Left ventricle myocardium inferior (tissue), 1 donor: Measurements from ENCODE around the gene MATK. TPM values are rescaled to one million over a fixed set of nuclear protein-coding genes. Genes with fewer than 3 reads are reported as not detected.

Experiments
- DNase-seq: peaks from one replicate; pipeline ENCODE4 v3.0.0-alpha.2; 2020
- H3K27ac ChIP-seq: fragments of 200-600 bp; replicated peaks from 2 replicates; pipeline ENCODE4 v1.8.0; 2021
- H3K27me3 ChIP-seq: fragments of 200-600 bp; 2 replicates; pipeline ENCODE4 v1.8.0; 2021; ENCODE audit warnings: low read depth
- H3K36me3 ChIP-seq: fragments of 200-600 bp; 2 replicates; pipeline ENCODE4 v1.8.0; 2021
- H3K4me1 ChIP-seq: fragments of 200-600 bp; 2 replicates; pipeline ENCODE4 v1.8.0; 2021
- H3K4me3 ChIP-seq: fragments of 200-600 bp; 2 replicates; pipeline ENCODE4 v1.8.0; 2021; ENCODE audit warnings: mild to moderate bottlenecking, moderate library complexity
- H3K9me3 ChIP-seq: fragments of 200-600 bp; replicated peaks from 2 replicates; pipeline ENCODE4 v1.8.0; 2021
- intact Hi-C: fragments of 100-400 bp; cut with micrococcal nuclease; formaldehyde crosslinking; loops from one replicate; pipeline ENCODE4 v1.11.0; 2022
- total RNA-seq: library from RNA; stranded (reverse); fragmentation: NEBNext Ultra II Directional; extraction: Animal tissue kit (Norgen Biotek cat#: 25700); gene quantifications from one replicate; pipeline ENCODE4 v1.2.1, GENCODE V29; 2021
- TF ChIP-seq, protein P1 (sequence below): fragments of 200-600 bp; IDR thresholded peaks from 2 replicates; pipeline ENCODE4 v1.8.0; 2021; ENCODE audit warnings: antibody characterized with exemption, mild to moderate bottlenecking, borderline replicate concordance
- donor health status: DM: no; HTN: yes; CAD: no; lungs with severe emphysema.

MATK gene
- total RNA-seq, 1 donor from 2014 or later = 0.14 TPM

DNA sequence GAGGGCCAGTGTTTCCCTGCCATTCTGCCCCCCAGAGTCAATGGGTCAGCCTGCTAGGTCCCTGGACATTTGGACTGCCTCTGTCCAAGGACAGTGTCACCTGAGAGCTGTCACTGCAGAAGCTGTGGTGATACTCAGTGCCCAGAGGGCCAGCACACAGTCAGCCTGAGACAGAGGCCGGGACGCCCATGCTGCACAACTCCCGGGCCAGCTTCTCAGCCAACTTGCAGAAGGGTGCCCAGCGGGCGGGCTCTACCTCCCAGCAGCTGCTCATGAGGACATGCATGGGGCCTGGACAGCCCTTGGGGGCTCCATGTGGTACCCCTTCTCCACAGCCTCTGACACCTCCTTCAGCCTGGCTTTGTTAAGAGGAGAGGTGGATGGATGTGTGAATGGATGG is 10.3 kb downstream of the MATK start:
- H3K4me3 ChIP-seq = no peak overlapping the region
- intact Hi-C loops = no loop called here
- H3K36me3 ChIP-seq = no peaks in the 10 kb centered on the region
- TF ChIP-seq, protein P1, sequence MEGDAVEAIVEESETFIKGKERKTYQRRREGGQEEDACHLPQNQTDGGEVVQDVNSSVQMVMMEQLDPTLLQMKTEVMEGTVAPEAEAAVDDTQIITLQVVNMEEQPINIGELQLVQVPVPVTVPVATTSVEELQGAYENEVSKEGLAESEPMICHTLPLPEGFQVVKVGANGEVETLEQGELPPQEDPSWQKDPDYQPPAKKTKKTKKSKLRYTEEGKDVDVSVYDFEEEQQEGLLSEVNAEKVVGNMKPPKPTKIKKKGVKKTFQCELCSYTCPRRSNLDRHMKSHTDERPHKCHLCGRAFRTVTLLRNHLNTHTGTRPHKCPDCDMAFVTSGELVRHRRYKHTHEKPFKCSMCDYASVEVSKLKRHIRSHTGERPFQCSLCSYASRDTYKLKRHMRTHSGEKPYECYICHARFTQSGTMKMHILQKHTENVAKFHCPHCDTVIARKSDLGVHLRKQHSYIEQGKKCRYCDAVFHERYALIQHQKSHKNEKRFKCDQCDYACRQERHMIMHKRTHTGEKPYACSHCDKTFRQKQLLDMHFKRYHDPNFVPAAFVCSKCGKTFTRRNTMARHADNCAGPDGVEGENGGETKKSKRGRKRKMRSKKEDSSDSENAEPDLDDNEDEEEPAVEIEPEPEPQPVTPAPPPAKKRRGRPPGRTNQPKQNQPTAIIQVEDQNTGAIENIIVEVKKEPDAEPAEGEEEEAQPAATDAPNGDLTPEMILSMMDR = no peak
- no peaks in the 10 kb centered on the region for H3K4me1 ChIP-seq
- no peak for DNase-seq
- H3K9me3 ChIP-seq = peaks cover 4% of the 10 kb centered on the region
- H3K27ac ChIP-seq = no peak overlapping the region
- peaks cover 5% of the 10 kb centered on the region for H3K27me3 ChIP-seq

DNA sequence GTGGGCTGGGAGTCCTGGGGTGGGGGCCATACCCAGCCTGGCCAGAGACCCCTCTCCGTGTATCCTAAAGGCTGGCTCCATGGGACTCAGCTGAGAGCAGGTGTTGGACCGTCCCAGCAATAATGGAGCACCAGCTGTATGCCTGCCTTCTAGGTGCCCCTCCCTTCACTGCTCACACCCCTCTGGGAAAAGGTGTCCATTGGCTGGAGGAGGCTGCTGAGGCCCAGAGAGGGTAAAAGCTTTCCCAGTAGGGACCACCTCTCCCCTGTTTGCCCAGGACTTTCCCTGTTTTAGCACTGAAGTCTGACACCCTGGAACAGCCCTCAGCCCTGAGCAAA is 10.8 kb downstream of the MATK start:
- Histone ChIP-seq H3K27ac (no peak overlapping the region), H3K4me3 (no peak overlapping the region), H3K4me1 (no peaks in the 10 kb centered on the region), H3K36me3 (no peaks in the 10 kb centered on the region), H3K27me3 (peaks cover 5% of the 10 kb centered on the region), H3K9me3 (no peaks in the 10 kb centered on the region)
- TF ChIP-seq, protein P1 = no peak
- intact Hi-C loops = no loop called here
- DNase-seq = no peak

DNA sequence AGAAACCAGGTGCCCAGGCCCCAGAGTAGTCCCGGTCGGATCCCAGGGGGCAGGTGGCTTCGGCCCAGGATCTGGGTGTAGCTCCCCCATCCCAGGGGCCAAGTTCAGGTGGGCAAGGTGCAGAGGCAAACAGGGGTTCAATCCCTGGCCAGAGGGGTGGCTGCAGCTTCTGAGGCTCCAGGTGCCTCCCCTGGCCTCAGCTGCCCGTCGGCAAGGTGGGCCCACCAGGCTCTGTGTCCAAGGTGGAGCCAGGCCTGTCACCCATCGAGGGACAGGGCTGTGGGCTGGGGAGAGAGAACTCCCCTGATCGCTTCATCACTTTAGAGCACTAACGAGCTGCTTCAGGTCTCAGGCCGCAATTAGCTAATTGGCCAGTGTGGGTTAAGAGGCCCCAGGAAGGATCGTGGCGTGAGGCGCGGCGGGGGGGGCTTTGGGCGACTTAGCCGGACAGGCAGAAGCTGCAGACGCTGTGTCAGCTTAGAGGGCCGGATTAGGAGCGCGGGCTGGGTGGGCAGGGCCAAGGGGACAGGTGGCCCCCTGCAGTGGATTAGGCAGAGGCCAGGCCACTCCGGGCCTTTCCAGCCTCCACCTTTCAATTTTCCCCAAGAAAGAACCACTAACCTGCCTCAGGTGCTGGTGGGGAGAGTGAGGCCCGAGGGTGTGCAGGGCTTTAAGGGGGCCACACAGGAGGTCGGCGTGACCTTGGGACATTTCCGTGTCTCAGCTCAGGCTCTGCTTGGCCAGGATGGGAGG is 11.4 kb downstream of the MATK start:
- Histone ChIP-seq H3K36me3 (no peaks in the 10 kb centered on the region), H3K27ac (no peak overlapping the region), H3K9me3 (no peaks in the 10 kb centered on the region), H3K27me3 (peaks cover 5% of the 10 kb centered on the region), H3K4me3 (no peak overlapping the region), H3K4me1 (no peaks in the 10 kb centered on the region)
- DNase-seq = no peak
- intact Hi-C loops = no loop called here
- TF ChIP-seq, protein P1 = no peak

DNA sequence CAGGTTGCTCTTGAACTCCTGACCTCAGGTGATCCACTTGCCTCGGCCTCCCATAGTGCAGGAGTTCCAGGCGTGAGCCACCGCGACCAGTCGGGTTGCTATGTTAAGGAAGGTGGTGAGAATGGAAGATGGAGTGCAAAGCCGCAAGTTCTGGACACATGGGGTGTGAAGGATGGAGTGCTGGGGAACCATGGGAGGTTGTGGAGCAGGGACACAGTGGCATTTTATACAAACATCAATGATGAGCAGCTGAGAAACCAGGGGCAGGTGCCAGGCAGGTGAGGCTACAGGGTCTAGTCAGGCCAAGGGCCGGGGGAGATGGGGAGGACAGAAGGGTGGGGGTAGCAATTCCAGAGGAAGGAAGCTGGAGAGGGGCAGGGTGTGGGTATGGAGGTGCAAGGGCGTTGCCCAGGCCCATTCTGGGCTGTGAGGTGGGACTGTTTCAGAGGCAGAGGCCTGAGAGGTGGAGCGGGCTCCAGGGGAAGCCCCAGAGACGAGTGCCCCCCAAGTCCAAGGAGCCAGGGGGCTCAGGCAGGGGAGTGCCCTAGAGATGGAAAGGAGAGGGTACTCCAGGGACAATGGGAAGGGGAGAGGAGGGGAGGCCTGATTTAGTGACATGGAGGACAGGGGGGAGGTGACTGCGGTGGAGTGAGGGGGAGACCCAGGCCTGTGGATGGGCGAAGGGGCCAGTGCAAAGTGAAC is 12.2 kb downstream of the MATK start:
- no peak overlapping the region for H3K27ac ChIP-seq
- no peak for DNase-seq
- H3K36me3 ChIP-seq = no peaks in the 10 kb centered on the region
- H3K4me1 ChIP-seq = no peaks in the 10 kb centered on the region
- TF ChIP-seq, protein P1 = no peak
- H3K4me3 ChIP-seq = no peak overlapping the region
- peaks cover 3% of the 10 kb centered on the region for H3K27me3 ChIP-seq
- intact Hi-C loops = no loop called here
- no peaks in the 10 kb centered on the region for H3K9me3 ChIP-seq

DNA sequence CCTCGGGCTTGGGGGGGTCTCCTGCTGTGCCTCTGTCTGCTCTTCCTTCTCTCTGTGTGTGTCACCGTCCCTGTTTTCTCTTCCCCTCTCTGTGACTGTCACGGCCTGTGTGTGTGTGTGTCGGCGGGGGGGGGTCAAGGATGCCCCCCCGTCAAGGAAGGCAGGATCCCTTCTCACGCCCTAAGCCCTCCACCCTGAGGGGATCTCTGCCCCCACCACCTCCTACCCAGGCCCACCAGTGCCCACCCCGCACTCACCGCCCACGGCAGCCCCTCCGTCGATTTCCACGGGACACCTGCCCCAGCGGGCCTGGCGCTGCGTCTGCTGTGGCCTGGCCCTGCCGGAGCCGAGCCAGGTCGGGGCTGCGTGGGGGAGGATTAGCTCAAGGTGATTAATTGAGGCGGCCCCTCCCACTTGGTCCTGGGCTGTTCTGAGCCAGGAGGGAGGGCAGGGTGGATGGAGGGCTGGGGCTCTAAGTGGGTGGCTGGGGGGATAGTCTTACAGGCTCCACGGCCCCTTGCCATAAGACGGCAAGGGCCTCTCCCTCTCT is 14.2 kb downstream of the MATK start, which contains the start of gene RAX2:
Gene RAX2 (minus strand): TSS at position 323 of the 550 bp plus-strand sequence. CDS start 486 bp downstream, outside the sequence.
- Histone ChIP-seq H3K27me3 (no peaks in the 10 kb centered on the region), H3K4me1 (no peaks in the 10 kb centered on the region), H3K4me3 (no peak within 1 kb of the TSS), H3K27ac (no peak within 1 kb of the TSS), H3K9me3 (no peaks in the 10 kb centered on the region), H3K36me3 (peaks cover 19% of the 10 kb centered on the region)
- no peak for DNase-seq
- intact Hi-C loops = no loop called here
- TF ChIP-seq, protein P1 = no peak
